K562 (cell line): ENCODE data around the gene FMNL2. TPM values are rescaled to one million over a fixed set of nuclear protein-coding genes. Genes with fewer than 3 reads are reported as not detected.

Experiments used
- ATAC-seq: fragments of 200-7000 bp; cut with Tn5 transposase; 3 replicates; pipeline ENCODE4 v1.9.1; 2020; ENCODE audit warnings: moderate library complexity
- BruUV-seq: library from RNA; stranded (reverse); fragments of 400-500 nt; replicated peaks from 2 replicates; lab custom pipeline; 2021; lab: Mats Ljungman, UMichigan
- CTCF ChIA-PET: fragments of 300-600 bp; formaldehyde crosslinking; extraction: SDS; loops from one replicate; lab custom pipeline; 2021; ENCODE audit warnings: low intra/inter-chr PET ratio; lab: Yijun Ruan, JAX
- POLR2A ChIA-PET: fragments of 300-600, 350-650 bp; sonication (Branson Sonifier 250); formaldehyde crosslinking; extraction: SDS; loops from one replicate; lab custom pipeline; 2021; ENCODE audit warnings: antibody characterized with exemption, inconsistent platforms; lab: Yijun Ruan, JAX
- DNase-seq, 4 experiments: peaks; one replicate each; pipeline versions ENCODE4 v3.0.0 to v3.0.0-alpha.2; 2011 to 2018; ENCODE audit warnings: low spot score in 3 of 4, mixed read lengths in 3 of 4; ENCODE audit errors: extremely low read depth in 1 of 4
- FAIRE-seq: peaks from 2 replicates; lab custom pipeline; 2011; peaks lifted over from hg19 to GRCh38; lab: Jason Lieb, UNC
- H2AFZ ChIP-seq: 2 replicates; pipeline ENCODE4 v1.6.0; 2011; ENCODE audit warnings: low read depth, low read length, control low read depth, inconsistent platforms
- H3K27ac ChIP-seq: fragments of 200-600 bp; 3 replicates; pipeline ENCODE4 v1.8.0; 2011; ENCODE audit warnings: low read depth, mild to moderate bottlenecking, control low read depth, inconsistent platforms, low read length, moderate library complexity, mixed read lengths; ENCODE audit errors: extremely low read depth
- H3K27me3 ChIP-seq, 2 experiments: fragments of 300-600 bp in 1 of 2; 2 replicates in 1 of 2; 3 replicates in 1 of 2; pipeline versions ENCODE4 v1.6.0 to v1.8.0; 2011; ENCODE audit warnings: inconsistent platforms in 2 of 2, low read length in 2 of 2, mild to moderate bottlenecking in 1 of 2, mixed read lengths in 1 of 2, moderate library complexity in 1 of 2; ENCODE audit not compliant: control insufficient read depth in 2 of 2, insufficient read depth in 2 of 2
- H3K36me3 ChIP-seq: fragments of 300-600 bp; 3 replicates; pipeline ENCODE4 v1.8.0; 2011; ENCODE audit warnings: mild to moderate bottlenecking, low read length, inconsistent platforms; ENCODE audit not compliant: control insufficient read depth, insufficient read depth
- H3K4me1 ChIP-seq, 2 experiments: fragments of 200-600 bp in 1 of 2; replicated peaks in 1 of 2; 2 replicates in 1 of 2; 3 replicates in 1 of 2; pipeline versions ENCODE4 v1.5.1 to v1.8.0; 2011; ENCODE audit warnings: inconsistent platforms in 2 of 2, low read length in 2 of 2, mild to moderate bottlenecking in 1 of 2, mixed read lengths in 1 of 2, moderate library complexity in 1 of 2; ENCODE audit not compliant: control insufficient read depth in 2 of 2, insufficient read depth in 2 of 2
- H3K4me2 ChIP-seq: 2 replicates; pipeline ENCODE4 v1.6.1; 2011; ENCODE audit warnings: low read length, control low read depth, inconsistent platforms, mixed read lengths; ENCODE audit not compliant: insufficient read depth
- H3K4me3 ChIP-seq: fragments of 200-600 bp; sonication (generic), shearing (Covaris generic); 2 replicates; pipeline ENCODE4 v1.5.1; 2016; ENCODE audit warnings: control low read depth, inconsistent platforms
- H3K79me2 ChIP-seq: fragments of 200-600 bp; 3 replicates; pipeline ENCODE4 v1.8.0; 2011; ENCODE audit warnings: low read length, inconsistent platforms; ENCODE audit not compliant: control insufficient read depth, insufficient read depth
- H3K9ac ChIP-seq, 2 experiments: 2 replicates each; pipeline versions ENCODE4 v1.6.0 to v1.6.1; 2011; ENCODE audit warnings: low read depth in 2 of 2, low read length in 2 of 2, control low read depth in 1 of 2, inconsistent platforms in 1 of 2, mild to moderate bottlenecking in 1 of 2, mixed read lengths in 1 of 2; ENCODE audit not compliant: insufficient read depth in 1 of 2
- H3K9me1 ChIP-seq: one replicate; pipeline ENCODE4 v1.6.0; 2011; ENCODE audit warnings: inconsistent platforms, mild to moderate bottlenecking, low read length, moderate library complexity; ENCODE audit not compliant: control insufficient read depth, insufficient read depth
- H3K9me3 ChIP-seq: replicated peaks from 2 replicates; pipeline ENCODE4 v1.5.1; 2011; ENCODE audit warnings: low read depth, low read length, inconsistent platforms; ENCODE audit not compliant: control insufficient read depth, insufficient read depth
- H4K20me1 ChIP-seq: replicated peaks from 2 replicates; pipeline ENCODE4 v1.6.1; 2011; ENCODE audit warnings: low read length, inconsistent platforms, mixed read lengths; ENCODE audit not compliant: control insufficient read depth, insufficient read depth
- EHMT2 ChIP-seq: fragments of 450-650 bp; IDR thresholded peaks from 2 replicates; pipeline ENCODE4 v1.6.1; 2018; ENCODE audit warnings: antibody characterized with exemption
- HNRNPUL1 ChIP-seq: fragments of 200-400 bp; formaldehyde crosslinking; IDR thresholded peaks from 2 replicates; pipeline ENCODE4 v1.6.1; 2017; ENCODE audit warnings: low read length
- RFX5 ChIP-seq: IDR thresholded peaks from 2 replicates; pipeline ENCODE4 v1.6.1; 2011; ENCODE audit warnings: low read depth, mild to moderate bottlenecking, improper control_type of control experiment, low read length
- SMAD4 ChIP-seq: fragments of 250-450 bp; sonication (Bioruptor Pico); conservative IDR thresholded peaks from 2 replicates; pipeline ENCODE4 v1.8.0; 2021; ENCODE audit warnings: inconsistent platforms, mild to moderate bottlenecking, moderate library complexity
- ZC3H8 ChIP-seq: fragments of 450-650 bp; IDR thresholded peaks from 2 replicates; pipeline ENCODE4 v1.6.1; 2017
- ZNF324 ChIP-seq: fragments of 250-450 bp; sonication (Bioruptor Pico); IDR thresholded peaks from 2 replicates; pipeline ENCODE4 v1.4.0; 2020; ENCODE audit warnings: mild to moderate bottlenecking
- WGBS: fragments of 100-300 bp; shearing (Covaris generic); methylation state at CpG from one replicate; pipeline ENCODE4 v1.1.6; 2016; ENCODE audit warnings: low coverage, mixed read lengths; ENCODE audit not compliant: insufficient coverage; ENCODE audit errors: missing lambda C conversion rate; 5-methylcytosine and 5-hydroxymethylcytosine counted together
- in situ Hi-C: fragments of 300-500 bp; cut with MboI; formaldehyde crosslinking; loops from 4 replicates; pipeline ENCODE4 v1.15.0; 2018; ENCODE audit warnings: inconsistent platforms, mixed read lengths
- intact Hi-C: fragments of 100-400 bp; cut with micrococcal nuclease; formaldehyde crosslinking; loops from 2 replicates; pipeline ENCODE4 v1.14.2; 2022
- polyA plus RNA-seq, 8 experiments: library from polyadenylated mRNA; depleted of rRNA in 4 of 8; stranded (reverse) in 5 of 8; unstranded in 3 of 8; fragments of >200 nt; fragmentation: Nextera tagmentation in 2 of 8; fragmentation: Illumina TruSeq in 1 of 8; extraction: Ambion mirVana in 2 of 8; extraction: Trizol in 1 of 8; gene quantifications; 2 replicates each; pipeline versions ENCODE4 v1.2.1 to v1.2.3, GENCODE V29; 2011 to 2014; ENCODE audit warnings: inconsistent platforms in 1 of 8, missing spikeins in 1 of 8
- total RNA-seq, 7 experiments: library from RNA; depleted of rRNA in 6 of 7; stranded (reverse); fragments of >200 nt in 6 of 7; fragmentation: Illumina TruSeq in 2 of 7; extraction: Trizol in 2 of 7; gene quantifications; 2 replicates each; pipeline versions ENCODE4 v1.2.1 to v1.2.3, GENCODE V29; 2011 to 2021; ENCODE audit warnings: low replicate concordance in 1 of 7

Gene FMNL2
- total and polyA plus RNA-seq, 9 of the 15 experiments (the other 6 are each of a cell fraction or from before 2014, with no cell fraction given), result 0.15 to 0.49 (median 0.24) TPM; not detected in 1

GRCh38 chr2:152363936-152364335 is 29.0 kb downstream of the FMNL2 start:
- no peak for FAIRE-seq
- H3K27me3 ChIP-seq, result peaks cover 0 to 2% of the 10 kb centered on the region in 2 experiments; a peak in 1 of 5 replicates
- ChIA-PET POLR2A (no interaction called here), CTCF (no interaction called here)
- no peak for ATAC-seq
- H3K9me3 ChIP-seq, result no peaks in the 10 kb centered on the region
- no peaks in the 10 kb centered on the region for H3K9me1 ChIP-seq
- no peak overlapping the region for H3K4me2 ChIP-seq
- in situ Hi-C loops (no loop called here), intact Hi-C loops (no loop called here)
- no peak overlapping the region for H2AFZ ChIP-seq
- H3K4me1 ChIP-seq, result no peaks in the 10 kb centered on the region
- no peak for DNase-seq
- no peaks in the 10 kb centered on the region for H3K79me2 ChIP-seq
- no peak for TF ChIP-seq SMAD4 (CRISPR knock-in tag)
- TF ChIP-seq ZC3H8, result no peak
- H3K36me3 ChIP-seq, result no peaks in the 10 kb centered on the region
- H4K20me1 ChIP-seq, result no peaks in the 10 kb centered on the region; the same call in 1 of the 2 replicates
- H3K9ac ChIP-seq, result no peak overlapping the region
- H3K27ac ChIP-seq, result no peak overlapping the region
- 0% methylated on average over 1 of the region's 1 CpG for WGBS
- no peak overlapping the region for H3K4me3 ChIP-seq
- BruUV-seq, result no TSS peak

- H2AFZ ChIP-seq, result no peak overlapping the region
- H3K79me2 ChIP-seq, result no peaks in the 10 kb centered on the region
- WGBS, result 4% methylated on average over 9 of the region's 9 CpGs
- no peak overlapping the region for H3K4me3 ChIP-seq
- H3K36me3 ChIP-seq, result no peaks in the 10 kb centered on the region
- POLR2A ChIA-PET, result no interaction called here
- H3K4me1 ChIP-seq, result no peaks in the 10 kb centered on the region
- no peak overlapping the region for H3K9ac ChIP-seq
- peaks cover 0 to 2% of the 10 kb centered on the region in 2 experiments; a peak in 1 of 5 replicates for H3K27me3 ChIP-seq
- H3K27ac ChIP-seq, result no peak overlapping the region
- no peak for FAIRE-seq
- TF ChIP-seq RFX5 (no peak), EHMT2 (no peak), HNRNPUL1 (no peak), ZNF324 (CRISPR knock-in tag) (no peak)
- TF ChIP-seq, all 486 proteins: peak for 0
- ATAC-seq (no peak), DNase-seq (no peak)
- H3K9me1 ChIP-seq, result no peaks in the 10 kb centered on the region
- BruUV-seq, result no TSS peak
- in situ Hi-C loops (no loop called here), intact Hi-C loops (no loop called here)
- H3K9me3 ChIP-seq, result no peaks in the 10 kb centered on the region
- CTCF ChIA-PET, result no interaction called here
- no peaks in the 10 kb centered on the region for H4K20me1 ChIP-seq
- no peak overlapping the region for H3K4me2 ChIP-seq
Measured at GRCh38 chr2:152367547-152368390, 32.8 kb downstream of the FMNL2 start.
